ENCODE data around the gene GLRX3.

The GLRX3 gene

GRCh38 chr10:130121486-130122079 is 14.6 kb upstream of the GLRX3 start:
- no peak for TF ChIP-seq CTCF (IDR thresholded peaks at IDR 0.05)
- peaks cover 31% of the 10 kb centered on the region for H3K9me3 Mint-ChIP-seq
- H3K27ac Mint-ChIP-seq = no peak overlapping the region

GRCh38 chr10:130127364-130128061 is 8.7 kb upstream of the GLRX3 start:
- DNase-seq = peak; percentile 69
- Mint-ChIP-seq H3K27me3 (ENCODE audit: low read depth, poor library complexity) (peaks cover 22% of the 10 kb centered on the region), H3K36me3 (ENCODE audit: low read depth) (no peaks in the 10 kb centered on the region), H3K9me3 (no peaks in the 10 kb centered on the region), H3K4me1 (peaks cover 6% of the 10 kb centered on the region), H3K4me3 (no peak overlapping the region), H3K27ac (no peak overlapping the region)
- peak; percentile 82 for TF ChIP-seq CTCF (IDR thresholded peaks at IDR 0.05)

More at GRCh38 chr10:130121486-130122079, 14.6 kb upstream of the GLRX3 start:
- H3K4me3 Mint-ChIP-seq = no peak overlapping the region
- no peaks in the 10 kb centered on the region for H3K4me1 Mint-ChIP-seq
- H3K36me3 Mint-ChIP-seq (ENCODE audit: low read depth) = peaks cover 9% of the 10 kb centered on the region
- peaks cover 19% of the 10 kb centered on the region for H3K27me3 Mint-ChIP-seq (ENCODE audit: low read depth, poor library complexity)
- no peak for DNase-seq

- H3K36me3 Mint-ChIP-seq (ENCODE audit: low read depth) = no peaks in the 10 kb centered on the region
These were observed 8.0 kb upstream of the GLRX3 start for GRCh38 chr10:130128062-130128781.

GRCh38 chr10:130128922-130129321 is 7.3 kb upstream of the GLRX3 start:
- DNase-seq = no peak
- no peak overlapping the region for H3K27ac Mint-ChIP-seq
- H3K4me1 Mint-ChIP-seq = peaks cover 6% of the 10 kb centered on the region
- no peak for TF ChIP-seq CTCF (IDR thresholded peaks at IDR 0.05)
- H3K9me3 Mint-ChIP-seq = no peaks in the 10 kb centered on the region
- H3K36me3 Mint-ChIP-seq (ENCODE audit: low read depth) = no peaks in the 10 kb centered on the region
- H3K27me3 Mint-ChIP-seq (ENCODE audit: low read depth, poor library complexity) = peaks cover 23% of the 10 kb centered on the region
- H3K4me3 Mint-ChIP-seq = no peak overlapping the region

More at GRCh38 chr10:130128062-130128781, 8.0 kb upstream of the GLRX3 start:
- H3K4me1 Mint-ChIP-seq = peaks cover 6% of the 10 kb centered on the region
- DNase-seq = no peak
- H3K9me3 Mint-ChIP-seq = no peaks in the 10 kb centered on the region
- TF ChIP-seq CTCF (IDR thresholded peaks at IDR 0.05) = no peak
- peaks cover 22% of the 10 kb centered on the region for H3K27me3 Mint-ChIP-seq (ENCODE audit: low read depth, poor library complexity)
- H3K4me3 Mint-ChIP-seq = no peak overlapping the region
- H3K27ac Mint-ChIP-seq = no peak overlapping the region

GRCh38 chr10:130135676-130136225 is 440 bp upstream of the GLRX3 start:
- peaks cover 17% of the 10 kb centered on the region for H3K36me3 Mint-ChIP-seq (ENCODE audit: low read depth)
- no peak for DNase-seq
- peaks cover 32% of the 10 kb centered on the region for H3K4me1 Mint-ChIP-seq
- no peaks in the 10 kb centered on the region for H3K9me3 Mint-ChIP-seq
- H3K4me3 Mint-ChIP-seq = peak overlapping the region; percentile 90
- TF ChIP-seq CTCF (IDR thresholded peaks at IDR 0.05) = no peak
- peaks cover 20% of the 10 kb centered on the region for H3K27me3 Mint-ChIP-seq (ENCODE audit: low read depth, poor library complexity)
- H3K27ac Mint-ChIP-seq = no peak overlapping the region
